K562 treated with DMSO at 1 percent for 4 hours (cell line): ENCODE results near the gene HTR5A. TPM values are rescaled to one million over a fixed set of nuclear protein-coding genes. Genes with fewer than 3 reads are reported as not detected.

Source experiments
- total RNA-seq: library from RNA; unstranded; fragments of 300-600 nt; gene quantifications from 2 replicates; pipeline ENCODE4 v1.2.3, GENCODE V29; 2022; ENCODE audit not compliant: insufficient read depth

HTR5A gene
- total RNA-seq = not detected in 2 replicates

GRCh38 chr7:155069992-155070751 is at the start of gene HTR5A:
HTR5A (plus strand) TSS chr7:155070324; CDS start chr7:155070900, 576 bp downstream.

Other genes starting within 250 kb of the HTR5A start
- gene PAXIP1, start 67.2 kb upstream of the HTR5A start, total RNA-seq = 12.8 and 18.8 TPM in 2 replicates
- 129 and 190 TPM in 2 replicates for gene INSIG1, start 227.6 kb downstream of the HTR5A start, total RNA-seq